ENCODE data around the gene IL17D.

DNA sequence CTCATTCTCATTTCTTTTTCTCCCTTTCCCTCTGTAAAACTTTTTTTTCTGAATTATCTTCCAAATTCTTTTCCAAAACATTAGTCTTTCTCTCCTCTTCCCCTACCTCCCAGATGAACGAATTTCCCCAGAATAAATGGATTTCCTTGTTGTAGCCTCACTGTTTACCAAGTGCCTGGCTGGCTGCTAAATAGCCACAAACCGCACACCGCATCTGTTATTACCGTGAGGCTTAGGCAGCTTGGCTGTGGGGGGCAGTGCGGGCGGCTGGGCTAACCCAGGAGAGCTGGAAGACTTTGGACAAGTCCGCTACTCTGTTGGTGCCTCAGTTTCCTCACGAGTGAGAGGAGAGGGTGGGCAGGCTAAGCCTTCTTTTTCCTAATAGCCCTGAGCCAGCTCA lies 10.7 kb downstream of the IL17D start:
- TF ChIP-seq, protein P1, sequence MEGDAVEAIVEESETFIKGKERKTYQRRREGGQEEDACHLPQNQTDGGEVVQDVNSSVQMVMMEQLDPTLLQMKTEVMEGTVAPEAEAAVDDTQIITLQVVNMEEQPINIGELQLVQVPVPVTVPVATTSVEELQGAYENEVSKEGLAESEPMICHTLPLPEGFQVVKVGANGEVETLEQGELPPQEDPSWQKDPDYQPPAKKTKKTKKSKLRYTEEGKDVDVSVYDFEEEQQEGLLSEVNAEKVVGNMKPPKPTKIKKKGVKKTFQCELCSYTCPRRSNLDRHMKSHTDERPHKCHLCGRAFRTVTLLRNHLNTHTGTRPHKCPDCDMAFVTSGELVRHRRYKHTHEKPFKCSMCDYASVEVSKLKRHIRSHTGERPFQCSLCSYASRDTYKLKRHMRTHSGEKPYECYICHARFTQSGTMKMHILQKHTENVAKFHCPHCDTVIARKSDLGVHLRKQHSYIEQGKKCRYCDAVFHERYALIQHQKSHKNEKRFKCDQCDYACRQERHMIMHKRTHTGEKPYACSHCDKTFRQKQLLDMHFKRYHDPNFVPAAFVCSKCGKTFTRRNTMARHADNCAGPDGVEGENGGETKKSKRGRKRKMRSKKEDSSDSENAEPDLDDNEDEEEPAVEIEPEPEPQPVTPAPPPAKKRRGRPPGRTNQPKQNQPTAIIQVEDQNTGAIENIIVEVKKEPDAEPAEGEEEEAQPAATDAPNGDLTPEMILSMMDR (IDR thresholded peaks at IDR 0.05; ENCODE audit: poor library complexity) = no peak
- no peak for TF ChIP-seq EZH2 (IDR thresholded peaks at IDR 0.05; ENCODE audit: borderline replicate concordance)

Data from hepatocyte (in vitro differentiated cells).